Stimulated activated CD8-positive, alpha-beta memory T cell treated with anti-CD3 and anti-CD28 coated beads, Interleukin-12 subunit alpha, Interleukin-12 subunit beta, amount 100 ng/mL, for 1 hour (primary cell): ENCODE results near the gene TSHZ3.

ENCODE experiments used
- DNase-seq: peaks from one replicate; pipeline ENCODE4 v3.0.0-alpha.2; 2020; ENCODE audit warnings: low read depth

Gene TSHZ3

DNA sequence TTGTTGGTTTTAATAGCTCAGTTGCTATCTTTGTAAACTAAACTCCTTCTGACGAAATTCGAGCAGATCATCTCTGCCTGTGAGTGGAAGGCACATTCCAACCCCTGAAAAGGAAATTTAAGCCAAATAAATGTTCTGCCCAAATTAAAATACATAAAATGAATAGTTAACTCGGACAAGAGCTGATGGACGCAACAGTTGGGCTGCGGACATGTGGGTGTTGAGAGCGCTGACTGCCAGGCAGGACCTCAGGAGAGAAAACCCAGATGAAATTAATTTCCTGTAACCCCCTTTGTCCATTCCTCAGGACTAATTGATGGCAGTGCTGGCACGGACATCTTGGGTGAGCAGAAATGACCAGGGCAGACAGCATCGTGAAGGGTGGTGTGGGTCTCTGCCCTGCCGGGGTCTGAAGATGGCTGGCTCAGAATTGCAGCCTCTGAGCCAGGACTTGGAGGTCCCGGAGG lies 86.5 kb downstream of the TSHZ3 start:
- no peak for DNase-seq

DNA sequence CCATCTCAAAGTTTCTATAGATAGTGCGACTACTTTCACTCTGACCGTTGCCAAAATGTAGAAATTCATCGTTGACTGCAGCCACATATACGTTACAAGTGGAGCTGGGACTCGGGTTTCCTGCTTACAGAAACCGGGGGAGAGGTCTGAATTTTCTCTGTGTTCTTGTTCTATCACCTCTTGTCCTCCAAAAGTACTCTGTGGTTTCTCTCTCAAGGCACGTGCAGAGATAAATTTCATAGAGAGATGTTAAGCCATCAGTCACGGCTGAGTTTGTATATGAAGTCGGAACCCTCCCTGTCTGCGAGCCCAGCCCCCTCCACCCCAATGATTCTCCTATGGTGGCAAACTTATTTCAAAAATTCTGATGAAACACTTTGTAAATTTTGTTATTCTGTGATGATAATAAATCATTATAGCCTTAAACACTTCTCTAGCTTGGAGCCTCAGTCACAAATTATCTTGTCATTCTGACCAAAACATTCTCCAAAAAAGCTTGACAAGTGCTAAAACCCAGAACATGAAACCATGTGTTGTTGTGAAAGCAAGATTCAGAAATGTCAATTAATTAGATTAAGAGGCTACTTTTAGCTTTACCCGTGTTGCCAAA lies 87.5 kb downstream of the TSHZ3 start:
- no peak for DNase-seq

DNA sequence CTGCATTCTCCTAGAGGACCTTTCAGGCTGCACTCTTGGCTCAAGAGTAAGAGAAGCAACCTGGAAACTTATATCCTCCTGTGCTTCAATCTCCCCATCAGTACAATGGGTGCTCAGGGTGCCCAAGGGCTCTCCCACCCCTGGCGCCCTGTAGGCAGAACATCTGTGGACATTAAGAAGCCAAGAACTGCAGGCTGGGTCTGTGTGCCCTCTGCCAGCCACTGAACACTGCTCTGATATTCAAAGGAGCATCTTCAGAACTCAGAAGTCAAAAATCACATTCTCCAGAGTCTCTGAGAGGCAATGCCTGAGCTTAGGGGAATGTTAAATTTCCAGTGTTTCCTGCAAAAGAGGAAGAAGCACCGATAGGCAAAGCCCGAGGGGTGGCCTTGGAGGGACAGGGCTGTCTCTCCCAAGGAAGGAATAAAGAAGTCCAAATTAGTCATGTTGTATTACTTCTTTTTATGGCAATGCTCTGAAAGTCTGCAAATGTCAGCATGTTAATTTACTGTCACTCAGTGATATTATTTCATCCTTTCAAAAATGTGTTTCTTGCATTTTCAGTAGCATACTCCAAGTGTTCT lies 88.1 kb downstream of the TSHZ3 start:
- DNase-seq, result no peak

DNA sequence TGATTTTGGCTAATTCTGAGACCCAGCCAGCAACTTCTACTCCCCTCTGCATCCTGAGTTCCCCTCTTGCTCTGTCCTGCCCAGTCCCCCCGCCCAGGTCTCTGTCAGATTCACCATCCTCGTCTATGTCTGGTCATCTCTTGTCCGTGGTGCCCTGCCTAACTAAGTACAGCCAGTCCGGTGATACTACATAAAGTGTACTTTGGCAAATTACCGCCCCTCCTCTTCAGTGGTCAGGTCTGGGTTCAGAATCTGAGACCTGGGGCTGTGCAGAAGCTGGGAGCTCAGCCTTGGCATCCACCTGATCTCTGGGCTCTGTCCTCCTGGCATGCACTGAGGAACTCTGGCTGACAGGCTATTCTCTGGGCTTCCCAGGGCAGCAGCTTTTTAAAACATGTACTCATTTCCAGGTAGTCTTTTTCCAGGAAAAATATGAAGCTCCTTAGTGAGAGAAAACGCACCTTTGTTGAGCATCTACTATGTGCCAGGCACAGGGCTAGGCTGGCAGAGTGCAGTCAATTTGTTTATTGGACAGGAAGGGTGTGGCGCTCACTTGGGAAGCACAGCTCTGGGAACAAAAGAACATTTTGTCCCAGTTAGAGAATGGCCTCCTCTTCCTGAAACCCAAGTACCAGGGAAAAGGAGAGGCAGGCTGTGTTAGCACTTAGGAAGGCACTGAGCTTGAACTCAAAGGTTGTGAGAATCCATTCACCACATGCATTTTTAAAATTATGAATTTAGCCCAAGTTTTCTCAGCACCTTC lies 88.9 kb downstream of the TSHZ3 start:
- no peak for DNase-seq

DNA sequence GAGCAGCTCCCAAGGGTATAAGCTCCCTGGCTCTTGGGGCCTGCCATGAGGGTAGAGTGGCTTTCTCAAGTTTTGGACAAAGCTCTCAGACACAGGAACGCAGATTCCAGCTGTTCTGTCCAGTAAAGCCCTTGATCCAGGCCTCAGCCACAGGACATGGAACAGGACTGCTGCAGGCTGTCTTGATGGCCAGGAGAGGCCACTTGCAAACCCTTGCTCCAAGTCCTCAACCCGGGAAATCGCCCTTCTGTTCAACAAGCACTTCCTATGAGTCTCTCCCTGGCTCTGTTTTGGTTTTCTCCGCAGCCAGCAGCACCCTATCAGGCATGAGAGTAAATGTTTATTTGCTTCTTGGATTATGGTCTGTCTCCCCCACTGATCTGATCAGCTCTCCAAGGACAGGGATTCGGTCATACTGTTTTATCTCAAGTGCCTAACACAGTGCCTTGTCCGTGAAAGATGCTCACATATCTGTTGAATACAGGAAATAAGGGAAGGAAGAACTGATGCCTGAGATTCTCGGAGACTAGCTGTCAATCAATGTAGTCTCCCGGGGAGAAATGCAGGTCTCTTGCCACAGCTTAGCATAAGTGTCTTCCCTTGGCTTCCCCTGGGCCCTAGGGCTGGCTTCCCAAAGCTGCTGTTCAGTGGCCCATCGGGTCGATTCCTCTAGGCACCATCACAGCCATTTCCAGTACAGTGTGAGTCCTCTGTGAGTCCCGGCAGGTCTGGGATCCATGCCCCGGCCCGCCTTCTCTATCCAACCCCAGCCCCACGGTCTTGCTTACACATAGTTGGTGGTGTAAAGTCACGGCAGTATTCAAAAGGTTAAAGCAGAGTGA lies 90.8 kb downstream of the TSHZ3 start:
- no peak for DNase-seq

DNA sequence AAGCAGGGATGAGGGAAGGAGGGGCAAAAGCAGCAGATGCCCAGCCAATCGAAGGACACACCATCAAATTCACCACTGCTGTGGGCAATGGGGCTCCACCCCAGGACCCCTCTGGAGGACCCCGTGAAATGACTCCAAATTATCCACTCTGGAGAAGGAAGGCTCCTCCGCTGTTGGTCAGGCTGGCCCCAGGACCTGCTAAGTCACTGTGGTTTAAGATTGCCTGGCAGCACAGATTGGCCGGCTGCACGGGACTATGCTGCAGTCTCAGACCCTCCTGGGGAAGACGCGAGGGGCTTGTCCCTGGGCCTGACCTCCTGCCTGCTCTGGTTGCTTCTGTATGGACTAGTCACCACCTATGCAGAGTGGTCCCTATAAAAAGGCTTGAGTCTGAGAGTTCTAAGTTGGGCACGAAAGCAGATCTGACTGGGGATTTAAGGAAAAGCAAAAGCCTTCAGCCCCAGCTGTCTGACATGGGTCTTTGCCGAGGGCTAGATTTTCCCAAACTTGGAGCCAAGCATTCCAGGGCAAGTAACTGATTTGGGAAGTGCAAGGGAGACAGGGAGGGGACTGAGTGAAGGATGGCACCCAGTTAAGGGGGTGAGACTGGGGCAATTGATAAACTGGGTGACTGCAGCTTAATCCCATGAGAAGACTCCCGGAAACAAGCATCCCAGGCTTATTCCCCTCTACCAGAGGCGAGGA lies 91.7 kb downstream of the TSHZ3 start:
- no peak for DNase-seq

DNA sequence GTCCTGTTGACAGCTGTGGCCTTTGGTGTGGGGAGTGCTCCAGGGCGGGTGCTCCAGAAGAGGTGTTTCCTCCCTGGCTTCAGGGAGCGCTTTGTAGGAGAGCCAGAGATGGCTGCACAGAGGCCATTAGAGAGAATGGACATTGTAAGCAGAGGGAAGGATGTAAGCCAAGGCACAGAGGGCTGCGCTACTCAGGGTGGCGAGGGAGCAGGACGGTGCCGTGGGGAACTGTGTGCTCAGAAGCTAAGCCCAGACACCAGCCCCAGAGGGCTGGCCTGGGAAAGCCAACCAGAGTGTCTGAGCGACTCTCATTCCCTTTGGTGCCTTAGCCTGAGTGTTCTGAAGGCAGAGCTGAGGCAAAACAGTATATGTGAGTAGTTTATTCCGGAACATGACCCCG lies 92.2 kb downstream of the TSHZ3 start:
- no peak for DNase-seq

DNA sequence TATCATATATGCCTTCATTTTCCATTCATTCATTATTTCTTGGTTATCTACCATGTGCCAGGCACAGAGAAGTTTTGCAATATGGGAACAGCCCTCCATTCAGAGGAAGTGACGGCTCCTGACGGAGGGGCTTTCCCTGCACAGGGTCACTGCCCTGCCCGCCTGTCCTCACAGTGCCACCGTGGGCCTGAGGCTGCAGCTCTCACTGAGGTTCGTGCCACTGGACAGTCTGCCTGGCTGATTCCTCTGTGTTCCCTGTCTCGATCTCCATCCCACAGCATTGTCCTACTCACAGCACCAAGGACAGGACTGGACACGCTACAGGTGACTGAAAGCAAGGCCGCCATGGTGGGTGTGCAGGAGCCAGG lies 92.7 kb downstream of the TSHZ3 start:
- DNase-seq, result no peak

DNA sequence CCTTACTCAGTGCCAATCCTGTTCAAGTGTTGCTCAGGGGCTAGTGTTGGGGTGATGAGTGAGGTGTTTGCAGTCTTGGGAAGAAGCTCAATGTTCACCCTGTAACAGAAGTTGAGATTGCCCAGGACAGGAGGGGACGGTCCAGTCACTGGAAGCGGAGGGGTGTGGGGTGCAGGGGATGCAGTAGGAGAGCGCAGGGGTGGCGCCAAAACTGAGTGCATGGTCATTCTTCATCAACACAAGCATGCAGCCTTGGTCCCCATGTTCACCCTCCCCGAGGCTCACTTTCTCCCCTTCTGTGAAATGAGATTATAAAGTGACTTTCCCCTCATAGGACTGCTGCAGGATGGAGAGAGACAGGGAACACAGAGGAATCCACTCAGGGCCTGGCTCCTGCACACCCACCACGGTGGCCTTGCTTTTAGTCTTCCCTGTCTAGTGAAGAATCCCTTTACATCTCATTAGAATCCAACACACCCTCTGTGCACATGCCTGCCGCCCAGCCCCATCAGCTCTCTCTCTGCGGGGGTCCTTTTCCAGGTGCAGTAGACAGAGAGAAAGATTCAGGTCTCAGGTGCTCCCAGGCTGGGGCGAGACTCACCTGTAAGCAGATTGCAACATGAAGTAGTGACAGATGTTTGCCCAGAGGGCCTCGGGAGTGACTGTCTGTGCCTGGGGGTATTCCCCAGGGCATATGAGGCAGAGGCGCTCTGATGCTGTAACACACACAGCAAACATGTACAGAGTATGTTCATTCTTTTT lies 93.2 kb downstream of the TSHZ3 start:
- no peak for DNase-seq

DNA sequence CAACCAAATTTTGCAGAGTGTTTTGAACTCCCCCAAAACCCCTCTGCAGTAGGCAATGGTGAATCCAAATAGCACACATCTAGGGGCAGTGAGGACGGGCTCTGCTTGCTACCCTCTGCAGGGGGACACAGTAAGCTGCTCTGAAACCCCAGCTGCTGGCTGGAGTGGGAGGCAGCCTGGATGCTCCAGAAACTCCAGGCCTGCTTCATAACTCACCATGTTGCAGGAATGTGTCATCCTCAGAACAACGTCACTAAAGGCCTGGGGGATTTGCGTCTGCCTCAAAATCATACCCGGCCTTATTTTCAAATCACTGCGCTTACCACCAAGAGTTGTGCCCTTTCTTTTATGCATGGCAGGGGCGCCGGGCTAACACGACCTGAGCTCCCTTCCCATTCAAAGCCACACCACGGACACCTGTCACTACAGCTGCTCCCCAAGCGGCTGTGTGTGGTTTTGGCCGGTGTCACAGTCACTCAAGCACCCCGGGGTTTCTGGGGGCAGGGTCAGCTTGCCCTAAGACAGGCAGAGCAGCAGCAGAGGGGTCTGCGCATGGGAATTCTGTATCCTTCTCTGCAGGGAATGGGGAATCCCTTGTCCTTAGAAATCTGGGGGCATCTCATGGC lies 93.9 kb downstream of the TSHZ3 start:
- DNase-seq, result no peak

DNA sequence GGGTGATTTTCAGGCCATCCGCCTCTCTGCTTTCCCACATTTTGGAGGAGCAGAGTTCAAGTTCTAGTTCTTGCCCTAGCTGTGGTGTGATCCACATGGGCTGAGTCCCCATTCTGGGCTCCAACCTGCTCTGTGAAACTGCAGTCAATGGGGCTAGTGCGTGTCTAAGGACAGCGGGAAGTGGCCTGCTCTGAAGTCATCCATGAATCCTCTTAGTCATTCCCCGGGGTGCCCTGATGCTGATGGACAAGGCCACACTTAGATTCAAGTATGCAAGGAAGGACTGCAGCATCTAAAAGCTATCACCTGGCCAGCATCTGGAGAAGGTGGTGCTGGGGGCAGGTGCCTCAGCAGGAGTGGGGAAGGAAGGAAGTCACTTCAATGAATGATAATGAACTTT lies 94.6 kb downstream of the TSHZ3 start:
- no peak for DNase-seq

DNA sequence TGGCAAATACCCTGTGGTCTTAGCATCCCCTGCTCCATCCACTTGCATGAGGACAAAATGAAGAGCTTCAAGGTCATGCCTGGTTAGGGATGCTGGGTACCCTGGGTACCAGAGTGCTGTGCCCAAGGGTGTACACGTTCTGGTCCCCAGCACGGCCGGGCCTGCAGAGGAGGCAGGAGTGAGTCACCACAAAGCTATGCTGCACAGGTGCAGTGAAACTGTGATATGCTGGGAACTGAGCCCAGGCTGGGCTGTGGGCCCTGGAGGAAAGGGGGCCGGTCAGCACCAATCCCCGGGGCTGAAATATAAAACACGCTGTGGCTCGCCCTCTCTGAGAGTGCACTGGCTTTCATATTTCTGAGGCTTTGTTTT lies 95.1 kb downstream of the TSHZ3 start:
- DNase-seq, result no peak

DNA sequence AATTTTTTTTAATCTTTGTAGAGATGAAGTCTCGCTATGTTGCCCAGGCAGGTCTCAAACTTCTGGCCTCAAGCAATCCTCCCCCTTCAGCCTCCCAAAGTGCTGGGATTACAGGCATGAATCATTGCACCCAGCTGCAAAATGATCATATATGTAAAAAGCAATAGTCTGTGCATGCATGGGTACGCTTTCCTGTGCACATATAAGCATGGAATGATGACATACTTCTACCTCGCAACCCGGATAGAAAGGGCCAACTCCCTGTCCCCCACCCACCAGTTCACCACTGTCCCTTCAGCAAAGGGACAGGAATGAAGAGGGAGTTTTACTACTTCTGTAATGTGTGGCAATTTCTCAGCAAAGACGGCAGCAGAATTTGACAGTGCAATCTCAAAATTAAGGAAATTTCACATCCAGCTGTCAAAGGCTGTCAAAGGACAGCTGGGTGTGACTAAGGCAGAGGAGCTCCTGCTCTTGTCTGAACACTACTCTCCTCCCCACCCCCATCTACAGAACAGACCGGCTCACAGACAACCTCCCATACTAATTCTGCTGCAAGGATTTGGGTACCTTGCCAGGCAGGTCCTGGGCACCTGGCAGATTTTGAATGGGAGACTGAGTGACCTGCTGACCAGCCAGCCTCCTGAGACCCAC lies 95.6 kb downstream of the TSHZ3 start:
- DNase-seq, result no peak

DNA sequence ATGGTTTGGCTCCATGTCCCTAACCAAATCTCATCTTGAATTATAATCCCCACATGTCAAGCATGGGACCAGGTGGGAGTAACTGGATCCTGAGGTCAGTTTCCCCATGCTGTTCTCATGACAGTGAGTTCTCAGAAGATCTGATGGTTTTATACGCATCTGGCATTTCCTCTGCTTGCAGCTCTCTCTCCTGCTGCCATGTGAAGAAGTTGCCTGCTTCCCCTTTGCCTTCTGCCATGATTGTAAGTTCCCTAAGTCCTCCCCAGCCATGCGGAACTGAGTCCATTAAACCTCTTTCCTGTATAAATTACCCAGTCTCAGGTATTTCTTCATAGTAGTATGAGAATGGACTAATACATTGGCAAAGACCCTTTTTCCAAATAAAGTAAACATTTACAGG lies 96.8 kb downstream of the TSHZ3 start:
- DNase-seq, result no peak

DNA sequence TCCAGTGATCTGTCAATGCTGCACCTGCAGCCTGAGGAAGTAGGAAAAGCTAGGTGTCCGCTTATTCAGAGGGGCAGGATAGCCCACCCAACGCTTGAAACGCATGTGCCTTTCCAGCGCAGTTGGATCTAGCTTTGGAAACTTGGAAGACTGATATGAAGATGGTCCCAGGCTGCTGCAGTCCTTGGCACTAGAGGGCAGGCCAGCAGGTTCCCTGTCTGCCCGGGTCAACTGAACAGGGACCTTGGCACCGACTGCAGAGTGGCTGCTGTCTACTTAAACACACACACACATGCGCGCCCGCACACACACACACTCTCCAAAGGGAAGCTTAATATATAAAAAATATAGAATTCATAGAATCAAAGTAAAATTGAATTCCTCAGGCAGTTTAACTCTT lies 100.0 kb downstream of the TSHZ3 start:
- DNase-seq, result no peak

DNA sequence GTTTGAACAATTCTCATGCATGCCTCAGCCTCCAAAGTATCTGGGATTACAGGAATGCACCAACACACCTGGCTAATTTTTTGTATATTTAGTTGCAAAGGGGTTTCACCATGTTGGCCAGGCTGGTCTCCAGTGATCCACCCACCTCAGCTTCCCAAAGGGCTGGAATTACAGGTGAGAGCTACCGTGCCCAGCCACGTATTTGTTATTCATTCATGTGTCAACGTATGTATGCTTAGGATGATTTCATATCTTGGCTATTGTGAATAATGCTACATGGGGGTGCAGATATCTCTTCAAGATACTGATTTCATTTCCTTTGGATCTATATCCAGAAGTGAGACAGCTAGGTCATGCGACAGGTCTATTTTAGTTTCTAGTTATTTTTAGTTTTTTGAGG lies 113.4 kb downstream of the TSHZ3 start:
- no peak for DNase-seq

DNA sequence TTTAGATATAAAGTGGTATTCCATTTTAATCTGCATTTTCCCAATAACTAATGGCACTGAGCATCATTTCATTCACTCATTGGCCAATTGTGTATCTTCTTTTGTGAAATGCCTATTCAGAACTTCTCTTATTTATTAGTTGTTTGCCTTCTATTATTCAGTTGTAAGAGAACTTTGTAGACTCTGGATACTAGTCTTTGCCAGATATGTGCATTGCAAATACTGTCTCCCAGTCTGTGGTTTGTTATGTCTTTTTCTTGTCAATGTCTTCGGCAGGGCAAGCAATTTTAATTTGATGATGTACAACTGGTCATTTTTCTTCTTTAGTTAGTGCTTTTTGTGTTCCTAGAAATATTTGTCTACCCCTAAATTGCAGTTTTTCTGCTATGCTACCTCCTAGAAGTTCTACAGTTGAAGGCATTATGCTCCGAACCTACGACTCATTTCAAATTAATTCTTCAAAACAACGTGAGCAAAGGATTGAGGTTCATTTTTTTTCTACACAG lies 115.9 kb downstream of the TSHZ3 start:
- DNase-seq, result no peak

DNA sequence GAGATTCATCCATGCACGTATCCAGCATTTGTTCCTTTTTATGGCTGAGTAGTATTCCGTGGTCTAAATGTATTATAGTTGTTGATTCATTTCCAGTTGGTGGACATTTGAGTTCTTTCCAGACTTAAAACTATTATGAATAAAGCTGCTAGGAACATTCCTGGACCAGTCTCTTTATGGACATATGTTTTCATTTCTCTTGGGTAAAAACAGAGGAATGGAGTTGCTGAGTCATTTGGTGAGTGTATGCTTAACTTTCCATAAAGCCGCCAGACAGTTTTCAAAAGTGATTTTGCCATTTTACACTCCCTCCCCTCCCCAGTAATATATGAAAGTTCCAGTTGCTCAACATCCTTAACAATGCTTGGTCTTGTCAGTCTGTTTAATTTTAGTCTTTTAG lies 116.4 kb downstream of the TSHZ3 start:
- DNase-seq, result no peak

DNA sequence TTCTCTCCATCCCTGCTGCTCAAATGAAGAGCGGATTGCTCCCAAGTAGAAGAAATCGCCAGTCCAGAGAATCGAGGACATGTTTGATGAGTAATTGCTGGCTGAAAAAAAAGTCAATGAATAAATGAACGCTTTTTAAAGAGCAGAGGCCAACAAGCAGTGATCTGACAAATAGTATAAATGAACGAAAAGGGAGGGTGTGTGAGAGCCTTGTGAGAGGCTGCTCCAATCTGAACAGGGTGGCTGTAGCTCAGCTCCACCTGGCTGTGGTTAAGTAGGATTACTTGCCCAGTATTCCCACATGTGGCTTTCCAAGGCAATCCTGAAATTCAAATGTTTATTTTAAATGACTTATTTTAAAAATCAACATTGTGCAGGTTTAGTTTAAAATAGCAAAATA lies 117.1 kb downstream of the TSHZ3 start:
- DNase-seq, result no peak

DNA sequence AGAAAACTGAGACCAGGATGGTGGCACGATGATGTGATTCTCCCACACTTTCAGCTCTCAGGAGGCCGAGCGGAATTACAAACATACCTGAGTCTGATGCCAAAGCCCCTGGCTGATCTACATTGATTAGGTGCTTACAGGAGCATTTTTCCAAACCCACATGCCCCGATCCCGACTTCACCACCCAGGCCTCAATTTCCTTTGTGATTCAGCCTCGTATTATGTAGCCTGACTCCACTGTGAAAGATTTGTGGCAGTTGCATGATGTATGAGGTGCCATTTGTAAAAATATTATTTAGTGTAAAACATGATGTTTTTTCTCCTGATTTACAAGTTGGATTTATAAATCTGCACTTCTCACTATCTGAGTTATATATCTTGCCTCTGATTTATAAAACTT lies 118.0 kb downstream of the TSHZ3 start:
- DNase-seq, result no peak
